ENCODE measurements around the gene YBEY. TPM values are rescaled to one million over a fixed set of nuclear protein-coding genes. Genes with fewer than 3 reads are reported as not detected.

Gene YBEY
- total RNA-seq, 2 experiments from 2014 or later: 9.9 to 11.0 TPM

DNA sequence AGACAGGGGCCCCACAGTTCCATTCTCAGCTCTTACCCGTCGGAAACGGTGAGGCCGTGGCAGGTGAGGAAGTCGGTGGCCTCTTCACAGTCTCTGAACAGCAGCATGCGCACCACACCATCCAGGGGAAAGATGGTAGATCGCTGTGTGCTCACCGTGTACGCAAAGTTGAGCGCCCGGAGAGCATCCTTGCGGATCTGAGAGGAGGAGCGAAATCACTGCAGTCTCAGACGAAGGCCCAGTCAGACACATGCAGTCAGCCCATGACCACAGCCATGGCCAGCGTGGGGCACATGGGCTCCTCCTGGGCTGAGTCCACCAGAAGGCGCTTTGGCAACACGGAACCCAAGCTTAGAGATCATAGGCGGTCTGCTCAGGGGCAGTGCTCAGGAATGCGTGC, 19.2 kb upstream of the YBEY start:
- H3K9me3 Mint-ChIP-seq: no peaks in the 10 kb centered on the region
- H3K27me3 Mint-ChIP-seq (ENCODE audit: low read depth): no peaks in the 10 kb centered on the region
- no peaks in the 10 kb centered on the region for H3K4me1 Mint-ChIP-seq (ENCODE audit: low read depth)
- CTCF ChIA-PET: no interaction called here
- intact Hi-C loops (cut with micrococcal nuclease): no loop called here
- H3K27ac Mint-ChIP-seq: no peak overlapping the region
- no peak for DNase-seq
- no peak overlapping the region for H3K4me3 Mint-ChIP-seq
- H3K36me3 Mint-ChIP-seq (ENCODE audit: low read depth): peaks cover 28% of the 10 kb centered on the region

DNA sequence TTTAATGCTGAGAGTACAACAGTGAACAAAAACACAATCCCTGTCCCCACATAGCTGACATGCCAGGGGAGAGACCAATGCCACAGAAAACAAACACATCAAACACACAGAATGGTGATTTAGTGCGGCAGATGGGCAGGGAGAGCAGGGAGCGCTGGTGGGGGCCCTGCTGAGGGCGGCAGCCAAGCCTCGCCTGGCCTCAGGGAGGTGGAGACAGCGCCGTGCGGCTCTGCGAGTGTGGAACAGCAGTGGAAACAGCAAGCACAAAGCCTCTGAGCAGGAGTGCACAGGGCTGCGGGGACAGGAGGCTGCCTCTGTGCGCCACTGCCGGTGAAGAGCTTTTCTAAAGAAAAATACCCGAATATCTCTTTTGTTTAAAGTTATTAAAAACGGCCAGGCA, 17.8 kb upstream of the YBEY start:
- DNase-seq: no peak
- CTCF ChIA-PET: interaction anchor here (0.7 kb wide), 1 partner anchor 158 kb away, joined by 3 read pairs; no protein-coding TSS in a partner anchor
- H3K4me3 Mint-ChIP-seq: no peak overlapping the region
- intact Hi-C loops (cut with micrococcal nuclease): no loop called here
- H3K9me3 Mint-ChIP-seq: no peaks in the 10 kb centered on the region
- H3K36me3 Mint-ChIP-seq (ENCODE audit: low read depth): peaks cover 32% of the 10 kb centered on the region
- no peak overlapping the region for H3K27ac Mint-ChIP-seq
- no peaks in the 10 kb centered on the region for H3K27me3 Mint-ChIP-seq (ENCODE audit: low read depth)
- H3K4me1 Mint-ChIP-seq (ENCODE audit: low read depth): no peaks in the 10 kb centered on the region

DNA sequence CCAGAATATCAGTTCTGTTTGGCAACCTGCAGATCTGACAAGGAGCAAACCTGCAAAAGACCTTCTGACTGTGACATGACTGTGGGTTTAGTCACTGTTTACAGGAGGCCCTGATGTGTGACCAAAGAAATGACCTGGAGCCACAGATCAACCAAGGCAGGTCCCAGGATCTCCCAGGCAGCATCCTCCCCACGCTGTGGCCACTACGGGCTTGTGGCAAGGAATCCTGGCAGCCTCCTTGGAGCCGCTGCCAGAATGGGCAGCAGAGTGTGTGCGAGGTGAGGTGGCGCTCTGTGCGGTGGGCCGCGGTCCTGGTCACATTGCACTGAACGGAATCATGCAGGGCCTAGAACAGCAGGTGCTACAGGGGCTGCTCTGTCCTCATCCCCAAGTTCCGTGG, 16.7 kb upstream of the YBEY start:
- intact Hi-C loops (cut with micrococcal nuclease): no loop called here
- Mint-ChIP-seq H3K27me3 (ENCODE audit: low read depth) (no peaks in the 10 kb centered on the region), H3K27ac (no peak overlapping the region), H3K36me3 (ENCODE audit: low read depth) (peaks cover 34% of the 10 kb centered on the region), H3K9me3 (no peaks in the 10 kb centered on the region), H3K4me1 (ENCODE audit: low read depth) (no peaks in the 10 kb centered on the region), H3K4me3 (no peak overlapping the region)
- CTCF ChIA-PET: no interaction called here
- DNase-seq: no peak

DNA sequence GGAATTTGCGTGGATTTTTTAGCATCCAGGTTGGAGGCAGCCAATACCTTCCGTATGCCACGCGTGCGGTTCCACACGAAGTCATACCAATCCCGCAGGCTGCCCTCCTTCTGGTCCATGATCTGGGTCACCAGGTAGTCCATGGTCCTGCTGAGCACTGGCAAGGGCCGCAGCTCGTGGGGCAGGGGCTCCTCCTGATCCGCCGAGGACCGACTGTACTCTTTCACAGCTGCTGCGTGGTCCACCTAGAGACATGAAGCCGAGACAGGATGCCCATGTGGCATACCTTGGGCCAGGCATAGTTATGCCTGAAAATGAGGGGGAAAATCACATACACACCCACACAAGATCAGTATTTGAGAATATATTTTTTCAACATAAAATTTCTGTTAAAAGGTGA, 12.8 kb upstream of the YBEY start:
- CTCF ChIA-PET: no interaction called here
- peaks cover 43% of the 10 kb centered on the region for H3K36me3 Mint-ChIP-seq (ENCODE audit: low read depth)
- H3K4me1 Mint-ChIP-seq (ENCODE audit: low read depth): no peaks in the 10 kb centered on the region
- no peak for DNase-seq
- no peaks in the 10 kb centered on the region for H3K27me3 Mint-ChIP-seq (ENCODE audit: low read depth)
- no peaks in the 10 kb centered on the region for H3K9me3 Mint-ChIP-seq
- no peak overlapping the region for H3K27ac Mint-ChIP-seq
- H3K4me3 Mint-ChIP-seq: no peak overlapping the region
- intact Hi-C loops (cut with micrococcal nuclease): no loop called here

DNA sequence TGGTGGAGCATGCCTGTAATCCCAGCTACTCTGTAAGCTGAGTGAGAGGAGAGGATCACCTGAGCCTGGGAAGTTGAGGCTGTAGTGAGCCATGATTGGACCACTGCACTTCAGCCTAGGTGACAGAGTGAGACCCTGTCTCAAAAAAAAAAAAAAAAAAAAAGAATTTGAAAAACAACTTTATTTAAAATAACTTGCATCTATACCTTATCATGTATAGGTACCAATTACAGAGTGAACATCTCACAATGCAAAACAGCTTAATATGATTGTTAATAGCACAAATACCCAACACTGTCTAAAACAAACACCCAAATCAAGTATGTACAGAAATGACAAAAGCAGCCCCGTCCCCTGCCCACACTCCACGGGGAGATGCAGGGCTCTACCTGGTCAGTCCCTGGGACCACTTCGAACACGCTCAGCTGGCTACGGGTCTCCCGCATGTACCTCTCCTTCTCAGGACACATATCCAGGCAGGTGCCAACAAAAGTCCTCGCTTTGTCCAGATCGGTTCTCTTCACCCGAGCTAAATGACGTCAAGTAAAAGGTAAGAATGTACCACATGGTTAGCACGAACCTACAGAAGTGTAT, 11.2 kb upstream of the YBEY start:
- Mint-ChIP-seq H3K36me3 (ENCODE audit: low read depth) (peaks cover 47% of the 10 kb centered on the region), H3K27ac (no peak overlapping the region), H3K4me1 (ENCODE audit: low read depth) (no peaks in the 10 kb centered on the region), H3K9me3 (no peaks in the 10 kb centered on the region), H3K27me3 (ENCODE audit: low read depth) (no peaks in the 10 kb centered on the region), H3K4me3 (no peak overlapping the region)
- DNase-seq: no peak
- intact Hi-C loops (cut with micrococcal nuclease): no loop called here
- CTCF ChIA-PET: no interaction called here

DNA sequence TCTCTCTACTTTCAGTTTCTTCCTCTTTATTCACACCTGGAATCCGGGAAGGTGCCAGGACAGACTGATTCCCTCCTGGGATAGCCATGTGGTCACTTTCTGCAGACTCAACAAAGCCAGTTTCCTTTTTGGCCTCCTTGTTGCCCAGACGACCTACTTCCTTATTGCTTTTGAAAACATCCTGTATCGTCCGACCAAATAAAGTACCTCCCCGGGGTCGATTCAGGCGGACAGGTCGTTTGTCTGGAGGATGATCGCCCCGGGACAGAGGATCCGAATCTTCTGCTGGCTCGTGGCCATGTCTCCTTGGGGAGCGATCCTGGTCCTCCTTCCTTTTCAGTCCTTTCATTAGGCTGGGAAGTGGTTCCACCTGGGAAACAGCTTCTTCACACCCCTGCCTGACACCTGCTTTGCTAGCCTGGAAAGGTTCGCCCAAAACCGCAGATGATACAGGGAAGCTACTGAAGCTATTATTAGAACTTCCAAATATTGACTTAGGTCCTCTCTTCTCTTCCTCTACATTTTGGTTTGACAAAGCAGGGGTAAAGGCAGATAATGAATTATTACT, 2.0 kb upstream of the YBEY start:
- H3K4me1 Mint-ChIP-seq (ENCODE audit: low read depth): peaks cover 54% of the 10 kb centered on the region
- H3K36me3 Mint-ChIP-seq (ENCODE audit: low read depth): peaks cover 32% of the 10 kb centered on the region
- intact Hi-C loops (cut with micrococcal nuclease): no loop called here
- peak overlapping the region; percentile 66 for H3K4me3 Mint-ChIP-seq
- DNase-seq: no peak
- H3K27me3 Mint-ChIP-seq (ENCODE audit: low read depth): no peaks in the 10 kb centered on the region
- no peaks in the 10 kb centered on the region for H3K9me3 Mint-ChIP-seq
- CTCF ChIA-PET: interaction anchor here (0.6 to 1.3 kb wide), 2 partner anchors 8 to 141 kb away, joined by 3 read pairs; no protein-coding TSS in a partner anchor
- no peak overlapping the region for H3K27ac Mint-ChIP-seq

DNA sequence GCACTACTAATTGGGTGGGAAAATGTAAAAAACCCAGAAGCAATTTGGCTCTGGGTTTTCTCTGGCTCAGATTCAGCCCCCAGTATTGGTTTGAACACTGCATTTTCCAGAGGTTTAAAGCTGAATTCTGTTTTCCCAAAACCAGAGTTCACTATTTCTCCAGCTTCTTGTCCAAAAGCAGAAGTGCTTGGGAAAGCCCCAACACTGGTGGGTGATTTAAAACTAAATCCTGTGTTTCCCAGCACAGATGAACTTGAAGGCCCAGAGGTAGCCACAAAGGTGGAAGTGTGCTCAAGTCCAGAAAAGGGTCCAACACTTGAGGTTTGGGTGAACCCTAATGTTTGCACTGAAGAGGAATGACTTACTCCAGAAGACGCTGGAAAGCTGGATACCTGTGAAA, 1.4 kb upstream of the YBEY start:
- no peak for DNase-seq
- intact Hi-C loops (cut with micrococcal nuclease): loop anchor here (1.0 to 5.0 kb wide), 2 partner anchors 137 to 312 kb away; no protein-coding TSS in a partner anchor
- H3K27ac Mint-ChIP-seq: peak overlapping the region; percentile 73
- peaks cover 27% of the 10 kb centered on the region for H3K36me3 Mint-ChIP-seq (ENCODE audit: low read depth)
- peak overlapping the region; percentile 98 for H3K4me3 Mint-ChIP-seq
- H3K27me3 Mint-ChIP-seq (ENCODE audit: low read depth): no peaks in the 10 kb centered on the region
- CTCF ChIA-PET: interaction anchor here (0.6 to 1.1 kb wide), 3 partner anchors 9 to 141 kb away, joined by 3 read pairs; no protein-coding TSS in a partner anchor
- H3K9me3 Mint-ChIP-seq: no peaks in the 10 kb centered on the region
- H3K4me1 Mint-ChIP-seq (ENCODE audit: low read depth): peaks cover 56% of the 10 kb centered on the region

DNA sequence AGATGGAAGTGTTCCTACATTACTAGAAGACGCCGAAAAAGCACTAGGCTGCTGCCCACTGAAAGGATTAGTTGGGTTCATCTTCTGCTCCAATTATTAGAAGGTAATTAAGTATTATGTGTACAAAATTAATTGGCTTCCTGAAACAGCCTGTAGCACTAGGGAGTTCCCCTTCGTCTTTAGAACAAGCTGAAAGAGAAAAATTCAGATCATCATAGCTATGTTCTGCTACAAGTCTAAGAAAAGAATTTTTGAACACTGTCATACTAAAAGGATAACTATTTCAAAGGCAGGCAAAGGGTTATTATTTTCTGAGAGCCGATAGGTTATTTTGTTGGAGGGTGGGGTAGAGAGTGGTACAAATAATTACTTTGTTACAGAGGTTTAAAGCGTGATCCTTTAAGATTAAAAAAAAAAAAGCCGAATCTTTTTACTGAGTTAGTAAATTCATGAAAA, 908 bp upstream of the YBEY start, which contains the start of gene MCM3AP:
Gene MCM3AP, minus strand, starts transcription at position 406 of the 456 bp plus-strand sequence. Its CDS starts 325 bp downstream, at position 81.
- DNase-seq: no peak
- Mint-ChIP-seq H3K4me1 (ENCODE audit: low read depth) (peaks cover 59% of the 10 kb centered on the region), H3K36me3 (ENCODE audit: low read depth) (peaks cover 23% of the 10 kb centered on the region), H3K27ac (peak within 1 kb of the TSS; percentile 96), H3K9me3 (no peaks in the 10 kb centered on the region), H3K27me3 (ENCODE audit: low read depth) (no peaks in the 10 kb centered on the region), H3K4me3 (peak within 1 kb of the TSS; percentile 98)
- intact Hi-C loops (cut with micrococcal nuclease): loop anchor here (1.0 to 5.0 kb wide), 2 partner anchors 138 to 313 kb away; no protein-coding TSS in a partner anchor
- CTCF ChIA-PET: interaction anchor here (0.7 to 1.1 kb wide), 2 partner anchors 61 to 142 kb away, joined by 3 read pairs; no protein-coding TSS in a partner anchor

DNA sequence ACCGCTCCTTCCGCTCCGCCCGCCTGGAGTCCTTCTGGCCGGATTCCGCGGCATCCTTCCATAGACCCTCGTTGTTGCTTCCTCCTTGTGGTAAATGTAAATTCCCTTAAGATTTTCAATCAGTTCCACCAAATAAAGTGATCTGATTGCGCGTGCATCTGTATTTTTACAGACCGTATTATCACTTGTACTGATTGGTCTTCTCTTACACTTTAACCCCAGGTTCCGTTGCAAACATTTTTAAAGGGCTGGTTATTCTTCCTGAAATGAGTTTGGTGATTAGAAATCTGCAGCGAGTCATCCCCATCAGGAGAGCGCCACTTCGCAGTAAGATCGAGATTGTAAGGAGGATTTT, 483 bp downstream of the YBEY start:
- no peak for DNase-seq
- CTCF ChIA-PET: no interaction called here
- H3K36me3 Mint-ChIP-seq (ENCODE audit: low read depth): peaks cover 25% of the 10 kb centered on the region
- peaks cover 54% of the 10 kb centered on the region for H3K4me1 Mint-ChIP-seq (ENCODE audit: low read depth)
- peak overlapping the region; percentile 96 for H3K27ac Mint-ChIP-seq
- H3K27me3 Mint-ChIP-seq (ENCODE audit: low read depth): no peaks in the 10 kb centered on the region
- H3K9me3 Mint-ChIP-seq: no peaks in the 10 kb centered on the region
- H3K4me3 Mint-ChIP-seq: peak overlapping the region; percentile 98
- intact Hi-C loops (cut with micrococcal nuclease): loop anchor here (1.0 to 5.0 kb wide), 6 partner anchors 38 to 314 kb away; partner anchors contain the start of genes DIP2A, LSS and PCNT

DNA sequence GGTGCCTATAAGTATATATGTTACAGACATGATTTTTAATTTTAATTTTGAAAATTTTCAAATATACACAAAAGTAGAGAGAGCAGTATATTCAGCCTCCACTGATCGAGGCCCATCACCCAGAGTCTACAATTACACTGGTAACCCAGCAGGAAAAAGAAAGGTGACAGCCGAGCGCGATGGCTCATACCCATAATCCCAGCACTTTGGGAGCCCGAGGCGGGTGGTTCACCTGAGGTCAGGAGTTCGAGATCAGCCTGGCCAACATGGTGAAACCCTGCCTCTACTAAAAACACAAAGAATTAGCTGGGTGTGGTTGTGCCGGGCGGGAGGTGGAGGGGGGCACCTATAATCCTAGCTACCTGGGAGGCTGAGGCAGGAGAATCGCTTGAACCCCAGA, 1.4 kb downstream of the YBEY start:
- intact Hi-C loops (cut with micrococcal nuclease): loop anchor here (2.0 to 5.0 kb wide), 2 partner anchors 171 to 315 kb away; partner anchors contain the start of gene DIP2A
- H3K27me3 Mint-ChIP-seq (ENCODE audit: low read depth): no peaks in the 10 kb centered on the region

DNA sequence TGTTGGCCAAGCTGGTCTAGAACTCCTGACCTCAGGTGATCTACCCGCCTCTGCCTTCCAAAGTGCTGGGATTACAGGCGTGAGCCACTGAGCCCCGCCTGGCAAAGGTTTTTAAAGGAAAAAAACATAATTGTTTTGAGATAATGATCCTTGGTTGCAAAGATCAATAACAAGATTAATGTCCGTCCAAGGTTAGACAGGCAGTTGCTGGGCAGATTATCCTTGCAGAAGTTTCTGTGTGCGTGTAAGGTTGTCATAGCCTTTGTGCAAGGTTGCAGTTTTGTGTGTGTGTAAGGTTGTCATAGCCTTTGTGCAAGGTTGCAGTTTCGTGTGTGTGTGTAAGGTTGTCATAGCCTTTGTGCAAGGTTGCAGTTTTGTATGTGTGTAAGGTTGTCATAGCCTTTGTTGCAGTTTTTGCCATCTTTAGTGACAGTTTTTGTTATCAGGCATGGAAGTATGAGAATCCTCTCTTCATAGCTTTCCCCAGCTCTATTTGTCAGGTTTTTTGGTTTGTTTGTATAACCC, 3.6 kb downstream of the YBEY start:
- H3K36me3 Mint-ChIP-seq (ENCODE audit: low read depth): peaks cover 22% of the 10 kb centered on the region
- no peak for DNase-seq
- H3K27me3 Mint-ChIP-seq (ENCODE audit: low read depth): no peaks in the 10 kb centered on the region
- H3K4me3 Mint-ChIP-seq: no peak overlapping the region
- H3K4me1 Mint-ChIP-seq (ENCODE audit: low read depth): peaks cover 27% of the 10 kb centered on the region
- no peak overlapping the region for H3K27ac Mint-ChIP-seq
- no peaks in the 10 kb centered on the region for H3K9me3 Mint-ChIP-seq
- CTCF ChIA-PET: interaction anchor here (0.7 kb wide), 1 partner anchor 9 kb away, joined by 4 read pairs; no protein-coding TSS in a partner anchor
- intact Hi-C loops (cut with micrococcal nuclease): loop anchor here (5.0 kb wide), 1 partner anchor 317 kb away; no protein-coding TSS in a partner anchor

More for the DNA sequence above, 1.4 kb downstream of the YBEY start:
- peaks cover 32% of the 10 kb centered on the region for H3K36me3 Mint-ChIP-seq (ENCODE audit: low read depth)
- H3K4me3 Mint-ChIP-seq: no peak overlapping the region
- no peaks in the 10 kb centered on the region for H3K9me3 Mint-ChIP-seq
- H3K4me1 Mint-ChIP-seq (ENCODE audit: low read depth): peaks cover 49% of the 10 kb centered on the region
- no peak overlapping the region for H3K27ac Mint-ChIP-seq
- DNase-seq: no peak
- CTCF ChIA-PET: no interaction called here

DNA sequence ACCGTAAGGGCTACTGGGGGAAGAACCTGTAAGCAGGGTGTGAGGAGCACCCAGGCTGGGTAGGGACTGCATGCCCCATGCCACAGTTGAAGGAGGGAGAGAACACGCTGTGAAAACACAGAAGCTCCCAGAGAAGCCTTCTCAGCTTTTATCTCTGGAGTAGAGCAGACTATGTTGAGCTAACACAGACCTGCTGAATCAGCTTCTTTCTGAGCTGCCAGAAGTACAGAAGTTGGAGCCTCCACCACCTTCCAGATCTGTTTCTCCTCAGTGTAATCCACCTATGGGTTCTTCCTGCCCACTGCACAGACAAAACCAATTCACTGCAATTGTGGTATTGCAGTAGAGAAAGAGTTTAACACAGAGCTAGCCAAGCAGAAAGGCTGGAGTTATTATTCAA, 5.4 kb downstream of the YBEY start:
- CTCF ChIA-PET: no interaction called here
- no peaks in the 10 kb centered on the region for H3K9me3 Mint-ChIP-seq
- intact Hi-C loops (cut with micrococcal nuclease): no loop called here
- peaks cover 17% of the 10 kb centered on the region for H3K36me3 Mint-ChIP-seq (ENCODE audit: low read depth)
- H3K27me3 Mint-ChIP-seq (ENCODE audit: low read depth): no peaks in the 10 kb centered on the region
- H3K4me1 Mint-ChIP-seq (ENCODE audit: low read depth): peaks cover 30% of the 10 kb centered on the region
- no peak overlapping the region for H3K4me3 Mint-ChIP-seq
- DNase-seq: no peak
- no peak overlapping the region for H3K27ac Mint-ChIP-seq

Measured in activated naive CD4-positive, alpha-beta T cell treated with anti-CD3 and anti-CD28 coated beads for 36 hours (primary cell).